Peyer's patch (tissue), 4 donors: ENCODE results near the gene TERC.

Experiments
- POLR2A ChIP-seq, 2 donors: fragments of 450-650 bp; IDR thresholded peaks; one replicate each; pipeline ENCODE4 v1.5.1; 2017; ENCODE audit warnings: antibody characterized with exemption in 2 of 2, mild to moderate bottlenecking in 2 of 2, moderate library complexity in 2 of 2
- TF ChIP-seq, protein P1 (sequence below), 6 experiments: fragments of 450-650 bp in 4 of 6; fragments of 200-600 bp in 2 of 6; sonication (generic) in 1 of 6; IDR thresholded peaks; one replicate each; pipeline ENCODE4 v1.5.1; 2017 to 2019; ENCODE audit warnings: antibody characterized with exemption in 6 of 6, mild to moderate bottlenecking in 3 of 6, moderate library complexity in 1 of 6

DNA sequence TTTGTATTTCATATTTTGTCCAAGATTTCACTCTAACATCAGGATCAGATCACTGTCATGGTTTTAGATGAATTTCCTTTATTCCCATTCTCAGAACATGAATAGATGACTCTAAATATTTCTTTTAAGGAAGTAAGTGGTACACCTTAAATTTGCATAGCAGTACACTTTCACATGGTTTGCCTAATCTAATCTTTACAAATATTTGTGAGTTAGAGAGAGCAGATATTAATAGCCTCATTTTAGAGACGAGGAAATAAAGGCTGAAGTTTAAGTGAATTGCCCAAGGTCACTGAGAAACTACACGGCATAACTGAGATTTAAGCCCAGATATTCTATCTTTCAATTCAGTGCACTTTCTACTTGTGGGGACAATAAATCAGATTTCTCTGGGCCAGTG, 14.2 kb downstream of the TERC start:
- TF ChIP-seq, protein P1, sequence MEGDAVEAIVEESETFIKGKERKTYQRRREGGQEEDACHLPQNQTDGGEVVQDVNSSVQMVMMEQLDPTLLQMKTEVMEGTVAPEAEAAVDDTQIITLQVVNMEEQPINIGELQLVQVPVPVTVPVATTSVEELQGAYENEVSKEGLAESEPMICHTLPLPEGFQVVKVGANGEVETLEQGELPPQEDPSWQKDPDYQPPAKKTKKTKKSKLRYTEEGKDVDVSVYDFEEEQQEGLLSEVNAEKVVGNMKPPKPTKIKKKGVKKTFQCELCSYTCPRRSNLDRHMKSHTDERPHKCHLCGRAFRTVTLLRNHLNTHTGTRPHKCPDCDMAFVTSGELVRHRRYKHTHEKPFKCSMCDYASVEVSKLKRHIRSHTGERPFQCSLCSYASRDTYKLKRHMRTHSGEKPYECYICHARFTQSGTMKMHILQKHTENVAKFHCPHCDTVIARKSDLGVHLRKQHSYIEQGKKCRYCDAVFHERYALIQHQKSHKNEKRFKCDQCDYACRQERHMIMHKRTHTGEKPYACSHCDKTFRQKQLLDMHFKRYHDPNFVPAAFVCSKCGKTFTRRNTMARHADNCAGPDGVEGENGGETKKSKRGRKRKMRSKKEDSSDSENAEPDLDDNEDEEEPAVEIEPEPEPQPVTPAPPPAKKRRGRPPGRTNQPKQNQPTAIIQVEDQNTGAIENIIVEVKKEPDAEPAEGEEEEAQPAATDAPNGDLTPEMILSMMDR (IDR thresholded peaks at IDR 0.05): no peak
- no peak for TF ChIP-seq POLR2A (IDR thresholded peaks at IDR 0.05)
